Renal cortex interstitium (tissue), 11 donors: ENCODE results near the gene ATRNL1. TPM values are rescaled to one million over a fixed set of nuclear protein-coding genes. Genes with fewer than 3 reads are reported as not detected.
A peak's percentile ranks its signal among the peaks of the same experiment; 100 is the strongest.
"Not testable (repeated sequence)": the region's sequence is repeated elsewhere in the genome, so short reads cannot be mapped to it uniquely, and the experiment has no call there.

ENCODE experiments used
- DNase-seq, 11 donors: peaks; one replicate each; pipeline ENCODE4 v3.0.0-alpha.2; 2013; ENCODE audit warnings: low read depth in 9 of 11, low spot score in 4 of 11; ENCODE audit errors: extremely low read depth in 1 of 11
- polyA plus RNA-seq, 3 donors: library from polyadenylated mRNA; unstranded; fragments of 120-200 nt; gene quantifications; one replicate each; pipeline ENCODE4 v1.2.1, GENCODE V29; 2013; ENCODE audit not compliant: insufficient read length in 3 of 3

ATRNL1 gene
- polyA plus RNA-seq, 3 donors = 27.2 to 31.3 (median 27.6) TPM

GRCh38 chr10:115321360-115321759 lies 228.2 kb downstream of the ATRNL1 start:
- DNase-seq = no peak

GRCh38 chr10:115328331-115328730 lies 235.2 kb downstream of the ATRNL1 start:
- no peak for DNase-seq

- no peak for DNase-seq
These were observed 242.2 kb downstream of the ATRNL1 start for GRCh38 chr10:115335366-115335765.

GRCh38 chr10:115355162-115355760 lies 262.1 kb downstream of the ATRNL1 start:
- peak; percentile 19 to 69 (median 56) for DNase-seq

GRCh38 chr10:115367920-115368319 lies 274.8 kb downstream of the ATRNL1 start:
- DNase-seq = not testable (repeated sequence)

- DNase-seq = no peak
These were observed 285.9 kb downstream of the ATRNL1 start for GRCh38 chr10:115379064-115379463.

GRCh38 chr10:115384665-115385064 lies 291.5 kb downstream of the ATRNL1 start:
- DNase-seq = no peak

- DNase-seq = no peak
These were observed 297.4 kb downstream of the ATRNL1 start for GRCh38 chr10:115390607-115391006.

GRCh38 chr10:115398026-115398425 lies 304.9 kb downstream of the ATRNL1 start:
- no peak for DNase-seq

GRCh38 chr10:115402699-115403098 lies 309.5 kb downstream of the ATRNL1 start:
- no peak for DNase-seq

GRCh38 chr10:115405838-115406237 lies 312.7 kb downstream of the ATRNL1 start:
- not testable (repeated sequence) for DNase-seq

- no peak for DNase-seq
These were observed 316.2 kb downstream of the ATRNL1 start for GRCh38 chr10:115409347-115409746.

GRCh38 chr10:115417585-115418265 lies 324.6 kb downstream of the ATRNL1 start:
- no peak for DNase-seq

- DNase-seq = no peak
These were observed 329.5 kb downstream of the ATRNL1 start for GRCh38 chr10:115422624-115423023.

GRCh38 chr10:115427611-115428010 lies 334.4 kb downstream of the ATRNL1 start:
- DNase-seq = no peak

GRCh38 chr10:115432188-115432819 lies 339.1 kb downstream of the ATRNL1 start:
- peak in 5 of 11 donors; percentile 4 to 11 (median 8) for DNase-seq

- DNase-seq = no peak
These were observed 343.8 kb downstream of the ATRNL1 start for GRCh38 chr10:115436999-115437398.

GRCh38 chr10:115441907-115442545 lies 348.9 kb downstream of the ATRNL1 start:
- no peak for DNase-seq

- DNase-seq = no peak
These were observed 363.6 kb downstream of the ATRNL1 start for GRCh38 chr10:115456812-115457211.

- DNase-seq = no peak
These were observed 390.1 kb downstream of the ATRNL1 start for GRCh38 chr10:115483294-115483693.
